Right renal pelvis (tissue), 4 donors: ENCODE data around the gene ANO2. TPM values are rescaled to one million over a fixed set of nuclear protein-coding genes. Genes with fewer than 3 reads are reported as not detected.

ENCODE experiments used
- DNase-seq, 4 donors: peaks; one replicate each; pipeline ENCODE4 v3.0.0-alpha.2; 2013; ENCODE audit warnings: low read depth in 4 of 4, low spot score in 3 of 4, missing footprints in 1 of 4
- polyA plus RNA-seq, 4 donors: library from polyadenylated mRNA; unstranded; fragments of 120-200 nt; gene quantifications; one replicate each; pipeline ENCODE4 v1.2.1, GENCODE V29; 2013; ENCODE audit not compliant: insufficient read length in 4 of 4

ANO2 gene
- polyA plus RNA-seq, 4 donors: 3.0 to 4.6 (median 3.9) TPM

DNA sequence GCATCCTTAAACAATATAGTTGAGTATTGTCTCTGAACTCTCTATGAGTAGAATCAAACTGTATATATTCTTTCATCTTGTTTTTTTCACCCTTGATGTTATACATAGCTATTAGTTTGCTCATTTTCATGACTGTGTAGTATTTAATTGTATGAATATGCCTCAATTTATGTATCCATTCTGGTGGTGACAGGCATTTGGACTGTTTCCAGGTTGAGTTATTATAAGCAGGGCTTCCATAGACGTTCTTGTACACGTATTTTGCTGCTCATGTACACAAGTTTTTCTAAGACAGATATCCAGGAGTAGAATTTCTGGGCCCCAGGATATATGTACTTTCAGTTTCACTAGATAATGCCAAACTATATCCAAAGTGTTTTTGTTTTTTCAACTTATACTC, 301.8 kb downstream of the ANO2 start:
- no peak for DNase-seq

DNA sequence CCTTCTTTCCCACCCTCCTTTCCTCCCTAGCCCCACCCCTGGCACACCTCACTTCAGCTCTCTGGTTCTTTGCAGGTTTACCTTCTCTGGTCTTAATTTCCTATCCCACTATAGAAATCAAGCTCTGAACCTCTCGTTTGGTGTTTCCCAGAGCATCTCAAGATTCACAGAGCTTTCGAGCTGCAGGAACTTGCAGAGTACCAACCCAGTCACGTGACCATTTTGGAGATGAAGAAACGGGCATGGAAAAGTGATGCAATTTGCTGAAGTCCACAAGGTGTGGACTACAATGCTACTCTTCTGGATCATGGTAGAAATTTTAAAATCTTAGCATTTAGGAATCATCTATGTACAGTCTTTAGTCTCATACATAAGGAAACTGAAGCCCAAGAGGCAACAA, 307.4 kb downstream of the ANO2 start:
- DNase-seq: no peak

DNA sequence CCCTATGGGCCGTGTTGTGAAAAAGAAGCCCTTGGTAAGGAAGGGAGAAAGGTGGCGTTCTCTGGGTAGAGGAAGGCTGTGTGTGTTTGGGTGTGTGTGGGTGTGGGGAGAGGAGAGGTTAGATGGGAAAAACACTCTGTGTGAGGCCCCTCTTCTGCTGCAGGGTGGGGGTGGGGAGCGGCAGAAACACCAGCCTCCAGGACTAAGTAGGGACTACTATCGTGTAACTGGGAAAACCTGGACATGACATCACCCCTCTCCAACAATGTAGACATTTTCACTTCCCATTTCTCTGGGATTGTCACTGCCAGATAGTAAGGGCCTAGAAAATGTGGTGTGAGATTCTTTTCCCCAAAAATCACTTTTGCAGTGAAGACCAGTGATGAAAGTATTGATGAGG, 308.2 kb downstream of the ANO2 start:
- no peak for DNase-seq

DNA sequence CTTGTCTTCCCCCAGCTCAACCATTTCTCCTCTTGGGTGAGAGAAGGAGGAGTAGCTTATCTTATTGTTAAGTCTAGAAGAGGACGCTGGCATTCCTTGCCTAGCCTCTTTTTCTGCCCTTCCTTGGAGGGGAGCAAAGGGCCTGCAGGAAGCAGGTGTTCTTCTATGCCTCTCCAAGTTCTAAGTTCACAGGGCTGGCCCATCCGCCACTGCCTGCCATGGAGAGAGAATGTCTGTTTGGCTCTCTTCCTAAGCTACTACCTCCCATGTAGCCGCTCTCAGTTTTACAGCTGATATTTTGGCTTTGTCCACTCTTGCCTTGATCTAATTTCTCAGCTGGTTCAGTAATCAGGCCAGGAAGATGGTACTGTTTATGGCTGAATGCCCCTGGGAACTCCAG, 312.0 kb downstream of the ANO2 start:
- no peak for DNase-seq

DNA sequence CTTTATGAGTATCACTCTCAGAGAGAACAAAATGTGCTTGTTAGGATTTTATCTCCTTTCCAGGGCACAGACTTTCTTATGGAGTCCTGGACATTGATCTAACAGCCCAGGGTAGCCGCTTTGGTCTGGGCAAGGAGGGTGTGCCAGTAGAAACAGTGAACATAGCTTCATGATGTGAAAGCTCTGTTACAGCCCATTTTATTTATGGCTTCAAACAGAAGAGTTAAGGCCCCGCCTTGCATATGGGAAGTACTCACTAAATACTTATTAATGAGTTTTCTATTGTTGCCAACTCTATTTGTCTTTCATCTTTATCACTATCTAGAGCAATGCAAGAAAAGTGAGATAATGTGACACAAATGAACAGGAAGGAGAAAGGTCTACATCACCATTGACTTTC, 312.6 kb downstream of the ANO2 start:
- DNase-seq: no peak

DNA sequence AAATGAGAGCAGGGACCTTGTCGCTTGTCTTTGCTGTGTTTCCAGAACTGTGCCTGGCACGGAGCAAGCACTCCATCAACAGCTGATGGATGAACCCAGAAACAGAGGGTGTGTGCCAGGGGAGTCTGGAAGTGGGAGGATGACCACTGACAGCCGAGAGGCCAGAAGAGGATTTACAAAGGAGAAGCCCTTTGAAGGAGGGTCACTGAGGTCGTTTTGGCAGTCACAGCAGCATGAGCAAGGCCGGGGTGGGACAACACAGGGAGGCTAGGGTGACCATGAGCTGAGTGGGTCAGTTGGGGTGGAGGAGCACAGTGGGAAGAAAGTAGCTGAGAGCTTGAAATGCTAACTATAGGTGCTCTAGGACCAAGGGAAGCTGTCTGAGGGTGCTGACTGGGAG, 313.6 kb downstream of the ANO2 start:
- no peak for DNase-seq

DNA sequence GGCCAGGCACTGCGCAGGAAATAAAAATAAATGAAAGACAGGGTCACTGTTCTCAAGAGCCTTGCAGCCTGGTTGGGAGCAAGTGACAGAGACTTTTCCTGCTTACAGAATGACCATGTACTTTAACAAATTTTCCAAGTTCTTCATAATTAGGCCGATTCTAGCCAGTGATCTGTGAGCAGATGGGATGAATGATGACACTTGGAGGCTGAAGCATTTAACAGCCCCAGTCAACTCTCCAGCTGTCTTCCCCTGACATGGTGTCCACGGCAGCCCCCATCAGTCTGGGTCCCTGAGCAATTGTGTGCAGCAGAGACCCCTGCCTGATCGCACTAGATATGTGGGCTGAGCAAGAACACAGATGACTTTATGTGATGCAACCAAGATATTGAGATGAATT, 314.3 kb downstream of the ANO2 start:
- no peak for DNase-seq

DNA sequence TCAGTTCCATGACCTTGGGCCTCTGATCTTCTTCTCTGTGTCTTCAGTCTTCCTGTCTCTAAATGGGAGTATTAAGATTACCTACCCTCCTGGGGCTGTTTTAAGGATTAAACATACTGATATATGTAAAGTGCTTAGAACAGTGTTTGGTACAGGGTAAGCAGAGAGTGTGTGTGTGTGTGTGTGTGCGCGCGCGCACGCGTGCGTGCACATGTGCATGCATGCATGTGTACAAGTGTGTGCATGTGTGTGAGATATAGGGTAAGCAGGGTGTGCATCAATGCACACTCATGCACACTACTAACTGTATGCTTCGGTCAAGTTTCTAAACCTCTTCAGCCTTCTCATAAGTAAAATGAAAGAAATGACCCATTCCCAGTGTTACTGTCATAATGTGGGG, 316.6 kb downstream of the ANO2 start:
- no peak for DNase-seq

DNA sequence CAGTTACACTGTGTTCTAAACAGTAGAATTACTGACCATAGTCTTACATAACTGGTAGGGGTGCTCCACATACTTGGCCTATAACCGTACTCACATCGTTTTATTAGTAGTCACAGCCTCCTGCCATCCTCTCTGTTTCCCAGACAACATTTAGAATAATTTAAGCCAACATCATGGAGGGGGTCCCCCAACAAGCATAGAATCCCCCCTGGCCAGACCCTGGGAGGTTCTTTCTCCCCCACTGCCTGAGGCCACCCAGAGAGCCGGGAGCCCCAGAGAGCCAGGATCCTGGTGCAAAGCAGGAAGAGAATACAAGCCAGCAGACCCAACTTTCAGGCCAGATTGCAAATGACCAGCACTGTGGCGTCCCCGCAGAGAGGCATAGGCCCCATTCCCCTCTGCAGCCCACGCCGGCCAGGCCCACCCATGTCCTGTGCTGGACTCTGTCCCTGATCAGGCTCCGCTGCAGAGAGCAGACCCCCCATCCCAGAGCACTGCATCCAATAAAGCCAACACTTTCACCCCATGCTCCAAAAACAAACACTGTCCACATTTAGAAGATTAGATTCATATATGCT, 317.9 kb downstream of the ANO2 start:
- DNase-seq: no peak

DNA sequence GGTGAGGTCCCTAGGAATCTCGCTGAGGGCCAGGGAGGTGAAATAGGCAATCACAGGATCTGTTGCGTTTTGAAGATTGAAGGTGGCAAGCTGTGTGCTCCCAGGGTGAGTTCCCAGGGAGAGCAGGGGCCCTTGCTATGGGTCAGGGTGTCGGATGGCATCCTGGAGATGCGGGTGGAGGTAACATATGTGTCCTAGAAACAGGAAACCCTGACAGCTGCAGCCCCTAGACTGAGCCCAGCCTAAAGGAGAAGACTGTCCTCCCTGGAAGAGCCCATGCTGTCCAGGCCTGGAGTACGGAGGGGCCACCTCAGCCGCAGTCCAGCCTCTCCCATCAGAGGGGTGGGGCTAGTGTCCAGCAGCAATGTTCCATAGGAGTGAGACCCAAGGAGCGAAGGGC, 318.9 kb downstream of the ANO2 start:
- DNase-seq: no peak

DNA sequence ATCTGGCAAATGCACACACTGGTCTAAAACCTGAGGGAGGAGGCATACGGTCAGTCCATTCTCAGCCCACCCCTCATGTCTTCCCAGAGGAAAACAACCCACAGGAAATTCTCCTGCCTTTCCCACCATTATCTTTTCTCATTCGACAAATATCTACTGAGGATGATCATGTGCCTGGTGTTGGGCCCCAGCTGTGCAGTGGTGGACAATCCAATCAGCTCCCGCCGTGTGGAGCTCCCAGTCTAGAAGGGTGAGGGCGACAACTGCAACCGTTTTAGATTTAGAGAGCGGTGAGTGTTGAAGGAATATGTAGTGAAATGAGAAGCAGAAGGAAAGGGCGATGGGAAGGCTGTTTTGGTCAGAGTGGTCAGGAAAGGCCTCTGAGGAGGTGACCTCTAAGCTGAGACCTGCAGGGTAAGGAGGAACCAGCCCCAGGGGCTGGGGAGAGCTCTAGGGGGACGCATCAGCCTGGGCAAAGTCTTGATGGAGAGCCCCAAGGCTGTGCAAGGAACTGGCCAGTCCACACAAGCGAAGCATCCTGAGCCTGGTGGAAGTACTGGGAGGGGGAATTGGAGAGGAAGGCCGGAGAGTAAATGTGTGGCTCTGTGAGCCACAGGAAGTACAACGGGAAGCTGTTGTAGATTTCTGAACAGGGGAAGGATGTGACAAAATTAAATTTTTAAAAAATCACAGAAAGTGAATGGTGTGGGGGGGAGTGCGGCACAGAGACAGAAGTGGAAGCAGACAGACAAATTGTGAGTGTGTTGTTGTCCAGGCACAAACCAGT, 320.4 kb downstream of the ANO2 start:
- DNase-seq: no peak

DNA sequence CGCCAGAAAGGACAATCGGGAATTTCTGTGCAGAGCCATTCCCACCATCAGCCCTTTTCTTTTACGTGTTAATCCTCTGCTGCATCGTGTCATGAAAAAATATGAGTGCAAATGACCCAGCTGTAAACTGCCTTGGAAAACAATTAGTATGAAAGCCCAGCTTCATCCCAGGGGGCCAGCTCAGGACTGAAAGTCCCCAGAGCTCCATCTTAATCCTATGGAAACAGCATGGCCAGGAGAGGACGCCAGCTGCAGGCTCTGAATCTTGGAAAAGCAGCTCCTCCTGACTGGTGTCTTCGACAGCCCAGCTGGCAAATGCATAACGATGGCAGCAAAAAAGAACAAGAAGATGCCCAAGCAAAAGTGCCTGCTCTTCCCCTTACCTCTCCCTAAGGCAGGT, 321.6 kb downstream of the ANO2 start:
- no peak for DNase-seq

DNA sequence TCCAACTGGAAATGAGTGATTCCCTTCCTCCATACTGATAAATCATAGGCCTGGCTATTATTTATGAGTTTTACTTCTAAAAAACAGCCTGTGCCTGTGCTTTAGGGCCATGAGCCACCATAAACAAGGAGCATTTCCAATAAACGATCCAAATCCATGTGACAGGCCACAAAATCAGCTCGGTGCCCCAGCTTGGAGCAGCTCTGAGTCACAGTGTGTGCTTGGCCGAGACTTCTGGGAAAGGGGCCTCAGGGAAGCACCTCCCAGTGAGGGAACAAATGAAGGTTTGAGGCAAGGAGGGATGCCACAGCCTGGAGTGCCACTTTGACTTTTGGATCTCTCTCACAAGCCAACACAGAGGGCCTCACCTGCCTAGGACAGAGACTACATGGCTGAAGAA, 322.8 kb downstream of the ANO2 start:
- no peak for DNase-seq

DNA sequence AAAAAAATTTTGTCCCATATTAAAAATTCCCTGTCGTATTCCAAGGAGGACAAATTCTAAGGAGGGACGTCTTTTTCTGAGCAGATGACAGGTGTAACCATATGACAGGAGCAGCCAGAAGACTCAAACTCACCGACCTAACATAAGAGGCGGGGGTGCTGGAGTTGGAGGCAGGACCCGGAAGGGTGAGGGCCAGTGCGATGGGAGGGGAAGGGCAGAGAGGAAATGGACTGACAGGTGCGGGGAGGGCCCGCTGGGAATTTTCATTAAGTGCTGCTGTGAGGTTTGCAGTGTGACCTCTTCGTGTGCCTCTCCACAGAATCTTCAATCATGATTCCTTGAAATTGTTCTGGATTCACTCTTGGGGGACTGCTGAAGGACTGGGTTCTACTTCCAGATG, 323.7 kb downstream of the ANO2 start:
- no peak for DNase-seq

DNA sequence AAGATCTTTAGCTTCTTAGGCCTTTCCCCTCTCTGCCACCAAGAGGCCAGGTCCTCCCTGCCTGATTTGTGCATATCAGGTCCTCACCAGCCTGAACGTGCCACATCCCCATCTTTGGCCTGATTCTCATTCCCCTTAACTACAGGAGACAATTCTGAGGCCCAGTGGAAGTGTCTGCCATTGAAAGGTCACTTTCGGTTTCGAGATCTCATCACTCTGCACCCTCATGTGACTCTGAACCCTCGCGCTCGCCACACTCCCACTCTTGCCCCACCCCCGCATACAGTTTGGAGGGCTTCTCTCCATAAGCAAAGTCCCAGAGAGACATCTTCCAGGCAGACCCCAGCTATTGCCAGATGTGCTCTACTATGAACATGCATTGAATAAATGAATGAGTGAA, 324.2 kb downstream of the ANO2 start:
- DNase-seq: no peak

DNA sequence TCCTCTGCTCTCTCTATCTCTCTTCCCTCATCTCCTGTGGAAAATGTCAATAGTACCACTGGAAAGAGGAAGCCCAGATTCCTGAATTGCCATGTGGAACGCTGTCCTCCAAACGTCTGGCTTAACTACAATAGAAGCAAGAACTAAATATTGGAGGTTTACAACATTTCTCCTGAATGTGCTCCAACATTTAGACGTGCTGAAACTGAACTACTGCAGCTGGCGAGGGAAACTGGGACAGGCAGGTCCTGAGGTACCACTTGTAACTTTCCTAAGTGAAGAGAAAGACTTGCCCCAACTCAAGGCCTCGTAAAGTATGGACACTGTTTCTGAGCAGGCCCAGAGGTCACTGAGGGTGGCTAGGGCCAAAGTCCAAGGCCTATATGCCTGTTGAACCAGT, 325.4 kb downstream of the ANO2 start:
- DNase-seq: no peak

DNA sequence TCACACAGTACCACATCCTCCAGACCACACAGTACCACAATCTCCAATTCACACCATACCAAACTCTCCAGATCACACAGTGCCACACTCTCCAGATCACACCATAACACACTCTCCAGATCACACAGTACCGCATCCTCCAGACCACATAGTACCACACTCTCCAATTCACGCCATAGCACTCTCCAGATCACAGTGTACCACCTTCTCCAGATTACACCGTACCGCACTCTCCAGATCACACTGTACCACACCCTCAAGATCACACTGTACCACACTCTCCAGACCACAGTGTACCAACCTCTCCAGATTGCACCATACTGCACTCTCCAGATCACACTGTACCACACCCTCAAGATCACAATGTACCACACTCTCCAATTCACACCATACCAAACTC, 328.2 kb downstream of the ANO2 start:
- DNase-seq: no peak

DNA sequence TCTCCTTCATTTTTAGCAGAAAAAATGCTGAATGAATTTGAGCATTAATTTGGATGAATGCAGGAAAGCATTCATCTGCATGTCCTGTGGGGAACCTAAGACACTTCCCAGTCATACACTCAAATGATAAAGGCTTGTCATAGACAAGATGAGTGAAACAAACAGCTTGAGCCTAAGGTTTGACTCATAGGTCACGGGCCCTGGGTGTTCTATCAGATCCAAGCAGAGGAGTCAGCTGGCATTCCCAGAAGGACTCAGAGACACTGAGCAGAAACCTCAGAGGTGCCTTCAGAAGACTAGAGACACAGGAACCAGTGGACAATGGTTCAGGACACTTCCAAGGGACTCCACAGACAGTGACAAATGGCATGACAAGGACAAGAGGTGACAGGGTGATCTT, 329.3 kb downstream of the ANO2 start:
- no peak for DNase-seq

DNA sequence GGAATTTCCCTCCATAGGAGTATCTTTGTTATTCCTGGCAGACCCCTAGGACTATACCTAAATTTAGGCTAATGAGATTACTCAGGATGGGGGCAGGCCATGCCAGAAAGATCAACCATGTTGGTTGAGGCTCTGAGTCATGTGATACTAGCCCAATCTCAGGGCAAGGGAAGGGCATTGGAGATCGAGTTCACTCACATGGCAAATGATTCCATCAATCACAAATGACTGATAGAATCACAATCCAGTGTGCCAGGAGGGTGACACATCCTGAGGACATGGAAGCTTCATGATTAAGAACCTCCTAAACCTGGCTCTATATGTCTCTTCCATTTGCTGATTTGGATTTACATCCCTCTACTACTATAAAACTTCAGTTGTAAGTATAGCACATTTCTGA, 330.8 kb downstream of the ANO2 start:
- DNase-seq: no peak

DNA sequence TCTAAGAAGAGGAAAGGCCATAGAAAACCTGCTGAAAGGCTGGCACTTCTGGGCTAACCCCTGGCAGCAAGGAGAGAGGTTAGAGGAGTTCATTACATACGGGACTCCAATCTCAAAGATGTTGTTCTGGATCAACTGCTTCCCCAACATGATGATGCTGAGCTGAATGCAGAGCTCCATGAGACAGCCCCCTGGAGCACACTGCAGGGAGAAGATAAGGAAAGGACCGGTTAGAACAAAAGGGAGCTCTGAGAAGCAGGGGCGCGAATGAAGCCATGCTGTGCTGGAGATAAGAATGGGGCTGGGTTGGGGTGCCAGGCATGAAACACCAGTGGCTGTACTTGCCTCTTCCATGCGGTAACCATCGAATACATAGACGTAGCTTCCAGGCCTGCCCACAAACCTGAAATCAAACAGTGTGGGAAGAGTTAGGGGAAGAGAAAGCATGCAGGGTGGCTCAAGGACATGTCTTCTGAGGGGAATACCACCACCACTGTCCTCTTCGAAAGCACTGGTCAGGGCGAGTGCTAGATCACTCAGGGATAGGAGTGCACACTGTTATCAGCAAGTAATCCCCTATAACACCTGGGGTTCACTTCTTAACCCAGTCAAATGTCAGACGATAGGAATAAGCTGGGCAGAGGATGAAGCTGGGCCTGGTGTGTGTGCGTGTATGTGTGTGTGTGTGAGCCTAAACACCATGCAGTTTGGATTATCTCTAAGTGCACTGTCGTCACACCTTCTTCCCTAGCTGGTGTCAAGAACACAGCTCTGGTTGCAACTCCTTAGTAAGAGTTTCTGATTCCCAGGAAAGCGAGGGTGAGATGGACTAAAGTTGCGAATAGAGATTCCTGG, 332.3 kb downstream of the ANO2 start:
- no peak for DNase-seq

DNA sequence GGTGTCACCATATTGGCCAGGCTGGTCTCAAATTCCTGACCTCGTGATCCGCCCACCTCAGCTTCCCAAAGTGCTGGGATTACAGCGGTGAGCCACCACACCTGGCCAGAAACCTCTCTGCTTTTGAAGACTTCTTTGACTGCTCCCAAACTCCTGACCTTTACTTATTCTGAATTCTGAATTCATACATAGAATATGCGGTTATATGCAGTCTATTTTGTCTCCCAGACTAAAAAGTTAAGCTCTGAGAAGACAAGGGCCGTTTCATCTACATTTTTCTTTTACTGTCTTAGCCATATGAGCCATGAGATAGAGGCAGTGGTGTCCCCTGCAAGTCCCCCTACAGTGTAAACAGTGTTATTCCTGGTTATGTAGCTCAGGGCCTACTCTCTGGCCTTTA, 333.9 kb downstream of the ANO2 start:
- no peak for DNase-seq

DNA sequence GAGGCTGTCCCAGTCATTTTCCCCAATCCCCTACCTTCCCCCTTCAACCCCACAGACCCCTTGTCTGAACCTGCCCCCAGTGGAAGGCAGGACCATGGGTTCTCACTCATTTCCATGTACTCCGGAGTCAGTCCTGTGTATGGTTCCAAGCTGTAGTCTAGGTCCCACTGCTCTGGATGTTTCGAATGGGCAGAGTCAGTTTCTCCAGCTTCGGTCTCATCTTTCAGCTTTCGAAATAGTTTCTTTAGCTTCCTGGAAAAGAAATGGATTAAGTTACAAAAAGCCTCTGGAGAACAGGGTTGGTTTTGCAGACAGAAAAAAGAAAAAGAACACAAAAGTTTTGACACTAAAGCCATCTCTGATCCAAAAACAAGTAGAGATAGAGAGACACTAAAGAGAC, 345.7 kb downstream of the ANO2 start:
- no peak for DNase-seq
